Measurements from ENCODE around the gene COMMD1. TPM values are rescaled to one million over a fixed set of nuclear protein-coding genes. Genes with fewer than 3 reads are reported as not detected.

COMMD1 gene
- total and polyA plus RNA-seq, 2 donors (not counting 1 experiment from before 2014, with no cell fraction given): 38.6 to 49.3 TPM

- no peak overlapping the region for H3K4me3 ChIP-seq (replicated peaks in 1 of 4; ENCODE audit: control extremely low read depth in 1 of 4, insufficient read depth in 1 of 4, low read depth in 3 of 4, low read length in 4 of 4)
Measured at GRCh38 chr2:62177392-62178049, 272.0 kb downstream of the COMMD1 start.

DNA sequence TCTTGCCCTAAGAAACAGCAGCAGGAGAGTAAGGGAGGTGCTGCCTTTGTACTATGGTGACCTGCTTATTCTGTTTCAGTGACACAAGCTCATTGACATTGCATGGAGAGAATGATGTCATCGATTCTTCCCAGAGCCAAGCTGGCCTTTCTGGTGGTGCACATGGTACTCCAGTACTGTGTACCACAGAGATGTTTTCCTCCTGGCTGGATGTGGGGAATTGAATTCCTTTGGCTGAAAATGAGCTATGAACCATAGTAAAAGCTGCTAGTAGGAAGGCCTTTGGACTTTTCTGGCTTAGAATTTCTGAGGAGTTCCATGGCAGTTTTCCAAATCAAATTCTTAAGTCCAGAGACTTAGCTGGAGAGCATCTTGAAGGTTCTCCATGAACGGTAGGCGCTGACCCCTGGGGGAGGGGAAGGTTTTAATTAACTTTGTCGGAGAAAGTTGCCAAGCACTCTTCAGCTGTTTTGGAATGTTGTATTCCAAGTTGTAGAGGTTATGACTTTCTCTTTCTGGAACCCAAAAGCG, 273.3 kb downstream of the COMMD1 start:
- TF ChIP-seq EZH2 (IDR thresholded peaks at IDR 0.05; ENCODE audit: low read length, missing control alignments): no peak
- TF ChIP-seq, protein P1, sequence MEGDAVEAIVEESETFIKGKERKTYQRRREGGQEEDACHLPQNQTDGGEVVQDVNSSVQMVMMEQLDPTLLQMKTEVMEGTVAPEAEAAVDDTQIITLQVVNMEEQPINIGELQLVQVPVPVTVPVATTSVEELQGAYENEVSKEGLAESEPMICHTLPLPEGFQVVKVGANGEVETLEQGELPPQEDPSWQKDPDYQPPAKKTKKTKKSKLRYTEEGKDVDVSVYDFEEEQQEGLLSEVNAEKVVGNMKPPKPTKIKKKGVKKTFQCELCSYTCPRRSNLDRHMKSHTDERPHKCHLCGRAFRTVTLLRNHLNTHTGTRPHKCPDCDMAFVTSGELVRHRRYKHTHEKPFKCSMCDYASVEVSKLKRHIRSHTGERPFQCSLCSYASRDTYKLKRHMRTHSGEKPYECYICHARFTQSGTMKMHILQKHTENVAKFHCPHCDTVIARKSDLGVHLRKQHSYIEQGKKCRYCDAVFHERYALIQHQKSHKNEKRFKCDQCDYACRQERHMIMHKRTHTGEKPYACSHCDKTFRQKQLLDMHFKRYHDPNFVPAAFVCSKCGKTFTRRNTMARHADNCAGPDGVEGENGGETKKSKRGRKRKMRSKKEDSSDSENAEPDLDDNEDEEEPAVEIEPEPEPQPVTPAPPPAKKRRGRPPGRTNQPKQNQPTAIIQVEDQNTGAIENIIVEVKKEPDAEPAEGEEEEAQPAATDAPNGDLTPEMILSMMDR (conservative IDR thresholded peaks at IDR 0.05 in 1 of 2, IDR thresholded peaks at IDR 0.05 in 1 of 2; ENCODE audit: low read depth in 1 of 2, low read length in 2 of 2): no peak
- H3K36me3 ChIP-seq (ENCODE audit: control insufficient read depth, insufficient read depth, low read length): no peaks in the 10 kb centered on the region
- no peaks in the 10 kb centered on the region for H3K79me2 ChIP-seq (ENCODE audit: control insufficient read depth, insufficient read depth, low read length)
- H3K4me1 ChIP-seq (ENCODE audit: control insufficient read depth, extremely low read depth, insufficient read depth, low read length): no peaks in the 10 kb centered on the region
- H3K4me3 ChIP-seq (replicated peaks in 1 of 4; ENCODE audit: control extremely low read depth in 1 of 4, insufficient read depth in 1 of 4, low read depth in 3 of 4, low read length in 4 of 4): no peak overlapping the region
- no peak overlapping the region for H2AFZ ChIP-seq (ENCODE audit: low read length)
- no peak overlapping the region for H3K4me2 ChIP-seq (ENCODE audit: extremely low read depth, insufficient read depth, low read length)
- H3K27ac ChIP-seq (ENCODE audit: insufficient read depth, low read length): no peak overlapping the region
- no peaks in the 10 kb centered on the region for H3K27me3 ChIP-seq (ENCODE audit: control insufficient read depth, insufficient read depth, low read length)
- H3K9me3 ChIP-seq (ENCODE audit: control insufficient read depth, insufficient read depth, low read depth, low read length): no peaks in the 10 kb centered on the region
- H4K20me1 ChIP-seq (ENCODE audit: control insufficient read depth, extremely low read depth, insufficient read depth, low read length): no peaks in the 10 kb centered on the region
- peak in 1 of 2 donors; percentile 76 for DNase-seq (ENCODE audit: low read depth in 2 of 2)
- H3K9ac ChIP-seq (ENCODE audit: insufficient read depth, low read length): no peak overlapping the region

More at GRCh38 chr2:62177392-62178049, 272.0 kb downstream of the COMMD1 start:
- no peaks in the 10 kb centered on the region for H3K79me2 ChIP-seq (ENCODE audit: control insufficient read depth, insufficient read depth, low read length)
- no peak overlapping the region for H3K9ac ChIP-seq (ENCODE audit: insufficient read depth, low read length)
- H3K27me3 ChIP-seq (ENCODE audit: control insufficient read depth, insufficient read depth, low read length): no peaks in the 10 kb centered on the region
- TF ChIP-seq, protein P1 (conservative IDR thresholded peaks at IDR 0.05 in 1 of 2, IDR thresholded peaks at IDR 0.05 in 1 of 2; ENCODE audit: low read depth in 1 of 2, low read length in 2 of 2): no peak
- no peak for TF ChIP-seq EZH2 (IDR thresholded peaks at IDR 0.05; ENCODE audit: low read length, missing control alignments)
- H3K4me2 ChIP-seq (ENCODE audit: extremely low read depth, insufficient read depth, low read length): no peak overlapping the region
- H3K36me3 ChIP-seq (ENCODE audit: control insufficient read depth, insufficient read depth, low read length): no peaks in the 10 kb centered on the region
- H4K20me1 ChIP-seq (ENCODE audit: control insufficient read depth, extremely low read depth, insufficient read depth, low read length): no peaks in the 10 kb centered on the region
- no peak overlapping the region for H2AFZ ChIP-seq (ENCODE audit: low read length)
- no peaks in the 10 kb centered on the region for H3K4me1 ChIP-seq (ENCODE audit: control insufficient read depth, extremely low read depth, insufficient read depth, low read length)
- no peaks in the 10 kb centered on the region for H3K9me3 ChIP-seq (ENCODE audit: control insufficient read depth, insufficient read depth, low read depth, low read length)
- no peak for DNase-seq (ENCODE audit: low read depth in 2 of 2)
- H3K27ac ChIP-seq (ENCODE audit: insufficient read depth, low read length): no peak overlapping the region

DNA sequence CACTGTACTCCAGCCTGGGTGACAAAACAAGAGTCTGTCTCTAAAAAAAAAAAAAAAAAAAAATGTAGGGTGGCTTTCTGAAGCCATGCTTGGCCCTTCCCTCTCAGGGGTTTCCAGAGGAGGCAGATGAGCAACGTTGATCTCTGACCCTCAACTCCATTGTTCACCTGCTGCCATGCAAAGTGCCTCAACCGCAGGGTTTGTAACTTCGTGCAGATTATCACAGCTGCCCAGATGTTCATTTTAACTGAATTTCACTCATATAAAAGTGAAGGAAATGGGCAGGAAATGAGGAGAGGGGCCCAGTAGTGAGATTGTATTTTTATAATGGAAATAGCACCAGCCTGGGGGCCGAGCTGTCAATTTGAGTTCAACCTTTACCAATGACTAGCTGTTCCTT, 275.5 kb downstream of the COMMD1 start:
- Histone ChIP-seq H3K4me1 (ENCODE audit: control insufficient read depth, extremely low read depth, insufficient read depth, low read length) (no peaks in the 10 kb centered on the region), H3K4me2 (ENCODE audit: extremely low read depth, insufficient read depth, low read length) (no peak overlapping the region), H4K20me1 (ENCODE audit: control insufficient read depth, extremely low read depth, insufficient read depth, low read length) (no peaks in the 10 kb centered on the region), H3K36me3 (ENCODE audit: control insufficient read depth, insufficient read depth, low read length) (no peaks in the 10 kb centered on the region), H3K27ac (ENCODE audit: insufficient read depth, low read length) (no peak overlapping the region), H3K27me3 (ENCODE audit: control insufficient read depth, insufficient read depth, low read length) (no peaks in the 10 kb centered on the region), H3K9me3 (ENCODE audit: control insufficient read depth, insufficient read depth, low read depth, low read length) (no peaks in the 10 kb centered on the region), H3K4me3 (replicated peaks in 1 of 4; ENCODE audit: control extremely low read depth in 1 of 4, insufficient read depth in 1 of 4, low read depth in 3 of 4, low read length in 4 of 4) (no peak overlapping the region), H2AFZ (ENCODE audit: low read length) (no peak overlapping the region), H3K79me2 (ENCODE audit: control insufficient read depth, insufficient read depth, low read length) (no peaks in the 10 kb centered on the region), H3K9ac (ENCODE audit: insufficient read depth, low read length) (no peak overlapping the region)
- DNase-seq (ENCODE audit: low read depth in 2 of 2): no peak
- TF ChIP-seq, protein P1 (conservative IDR thresholded peaks at IDR 0.05 in 1 of 2, IDR thresholded peaks at IDR 0.05 in 1 of 2; ENCODE audit: low read depth in 1 of 2, low read length in 2 of 2): no peak
- TF ChIP-seq EZH2 (IDR thresholded peaks at IDR 0.05; ENCODE audit: low read length, missing control alignments): no peak
